Breast epithelium (tissue), 3 donors: ENCODE data around the gene GPR39.

ENCODE experiments used
- CTCF ChIP-seq, 3 donors: fragments of 450-650 bp; IDR thresholded peaks; one replicate each; pipeline ENCODE4 v1.5.1; 2016 to 2017; ENCODE audit warnings: antibody characterized with exemption in 3 of 3, mild to moderate bottlenecking in 3 of 3, moderate library complexity in 3 of 3
- POLR2A ChIP-seq: fragments of 450-650 bp; IDR thresholded peaks from one replicate; pipeline ENCODE4 v1.6.1; 2016; ENCODE audit warnings: antibody characterized with exemption, mild to moderate bottlenecking, moderate library complexity
- POLR2AphosphoS5 ChIP-seq, 3 donors: sonication (generic); formaldehyde crosslinking; IDR thresholded peaks; one replicate each; pipeline ENCODE4 v1.6.1; 2017; ENCODE audit warnings: antibody characterized with exemption in 3 of 3

- no peak for TF ChIP-seq CTCF (IDR thresholded peaks at IDR 0.05)
- TF ChIP-seq POLR2A = no peak
- no peak for TF ChIP-seq POLR2AphosphoS5 (IDR thresholded peaks at IDR 0.05)
Observed at GRCh38 chr2:132448331-132448730, 31.7 kb downstream of the GPR39 start.
